Epithelial cell of proximal tubule (primary cell): ENCODE measurements around the gene BLTP1. TPM values are rescaled to one million over a fixed set of nuclear protein-coding genes. Genes with fewer than 3 reads are reported as not detected.
"Not testable (repeated sequence)": the region's sequence is repeated elsewhere in the genome, so short reads cannot be mapped to it uniquely, and the experiment has no call there.

Source experiments
- DNase-seq: peaks from one replicate; pipeline ENCODE4 v3.0.0-alpha.2; 2011; ENCODE audit warnings: low read depth
- H3K4me3 ChIP-seq: 2 replicates; pipeline ENCODE4 v1.5.1; 2011; ENCODE audit warnings: low read depth, mild to moderate bottlenecking, low read length
- CTCF ChIP-seq: conservative IDR thresholded peaks from 2 replicates; pipeline ENCODE4 v1.5.1; 2012; ENCODE audit warnings: low read depth, mild to moderate bottlenecking, low read length
- total RNA-seq: library from RNA; depleted of rRNA; stranded (reverse); fragments of >200 nt; gene quantifications from 2 replicates; pipeline ENCODE4 v1.2.3, GENCODE V29; 2015

The BLTP1 gene
- total RNA-seq: 15.5 and 20.9 TPM in 2 replicates

DNA sequence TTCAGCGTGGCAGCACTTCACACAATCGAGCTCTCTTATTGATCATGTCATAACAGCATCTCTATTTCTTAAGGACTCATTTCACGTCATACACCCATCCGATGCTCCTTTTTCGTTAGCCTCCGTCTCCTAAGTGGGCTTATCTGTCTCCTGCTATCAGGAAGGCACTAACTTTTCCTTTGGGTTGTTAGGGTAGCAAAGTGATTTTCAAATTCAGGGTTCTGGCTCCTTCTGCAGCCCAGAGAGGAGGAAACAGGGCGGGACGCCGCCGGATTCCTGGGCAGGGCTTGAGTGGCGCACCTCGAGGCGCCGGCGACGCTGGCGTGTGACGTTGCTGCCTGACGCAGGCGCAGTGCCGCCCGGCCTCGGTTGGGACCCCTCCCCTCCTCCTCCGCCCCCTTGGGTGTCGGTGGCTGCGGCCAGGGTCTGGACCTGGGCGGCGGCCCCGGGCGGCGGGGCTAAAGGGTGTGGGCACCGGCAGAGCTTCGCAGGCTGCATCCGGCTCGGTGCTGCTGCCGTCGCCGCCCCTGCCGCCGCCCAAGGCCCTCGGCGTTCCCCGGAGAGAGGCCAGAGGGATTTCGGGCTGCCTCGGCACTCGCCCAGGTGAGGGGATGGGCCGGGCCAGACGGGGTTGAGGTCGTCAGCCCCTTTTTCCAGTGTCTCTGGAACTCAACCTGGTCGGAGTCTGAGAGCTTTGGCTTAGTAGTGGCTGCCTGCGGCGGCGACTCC is at the start of gene BLTP1:
Gene BLTP1, plus strand, starts transcription at position 350 of the 729 bp plus-strand sequence. CDS start 18,317 bp downstream, outside the sequence.
- DNase-seq: no peak
- peak within 1 kb of the TSS; percentile 98 for H3K4me3 ChIP-seq
- no peak for TF ChIP-seq CTCF

- no peak overlapping the region for H3K4me3 ChIP-seq
- no peak for TF ChIP-seq CTCF
- no peak for DNase-seq
These were observed 47.9 kb upstream of the BLTP1 start for GRCh38 chr4:122104184-122104583.

DNA sequence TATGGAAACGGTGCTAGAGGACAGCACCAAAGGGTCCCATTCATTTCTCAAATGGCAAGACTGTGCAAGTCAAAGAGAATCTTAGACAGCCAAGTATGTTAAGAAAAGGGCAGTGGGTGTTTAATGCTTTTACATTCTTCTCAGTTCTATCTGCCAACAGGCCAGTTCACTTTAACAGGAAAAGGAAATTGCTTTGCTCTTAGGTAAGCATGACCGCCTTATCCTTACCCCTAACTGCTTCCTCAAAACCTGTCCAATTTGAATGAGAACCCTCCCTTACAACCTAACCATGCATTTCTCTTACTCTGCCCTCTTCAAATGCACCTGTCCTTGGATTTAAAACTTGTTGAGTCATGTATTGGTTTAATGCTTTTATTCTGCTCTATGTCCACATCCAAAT is 44.5 kb upstream of the BLTP1 start:
- H3K4me3 ChIP-seq: no peak overlapping the region
- TF ChIP-seq CTCF: no peak

GRCh38 chr4:122110304-122110703 is 41.8 kb upstream of the BLTP1 start:
- H3K4me3 ChIP-seq: not testable (repeated sequence)

More for the DNA sequence above, 44.5 kb upstream of the BLTP1 start:
- DNase-seq: no peak

GRCh38 chr4:122117743-122118142 is 34.4 kb upstream of the BLTP1 start:
- no peak for DNase-seq
- H3K4me3 ChIP-seq: no peak overlapping the region
- TF ChIP-seq CTCF: no peak

More at GRCh38 chr4:122110304-122110703, 41.8 kb upstream of the BLTP1 start:
- DNase-seq: not testable (repeated sequence)

DNA sequence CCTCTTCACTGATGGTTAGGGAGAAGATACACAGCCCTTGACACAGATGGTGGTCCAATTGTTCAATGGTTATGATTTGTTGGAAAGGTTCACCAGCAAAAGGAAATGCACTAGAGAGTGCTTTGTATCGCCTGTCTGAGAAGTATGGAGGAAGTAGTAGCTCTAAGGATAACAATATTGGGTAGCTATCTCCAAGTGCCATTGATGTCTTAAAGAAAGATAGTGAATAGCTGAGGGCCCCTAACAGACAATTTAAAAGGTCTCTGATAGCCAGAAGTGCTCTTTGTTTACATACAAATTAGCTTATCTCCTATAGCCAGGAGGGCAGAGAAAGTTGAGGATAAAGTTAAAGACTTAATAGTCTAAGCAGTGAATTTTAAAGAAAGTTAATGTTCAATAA is 33.9 kb upstream of the BLTP1 start:
- no peak for TF ChIP-seq CTCF
- no peak for DNase-seq
- no peak overlapping the region for H3K4me3 ChIP-seq

- TF ChIP-seq CTCF: no peak
- H3K4me3 ChIP-seq: no peak overlapping the region
- no peak for DNase-seq
These were observed 32.4 kb upstream of the BLTP1 start for GRCh38 chr4:122119739-122120138.
